Transverse colon (tissue), 4 donors: Measurements from ENCODE around the gene ZHX3.

Source experiments
- CTCF ChIP-seq, 5 experiments: fragments of 200-600 bp in 3 of 5; fragments of 450-650 bp in 2 of 5; sonication (generic) in 3 of 5; IDR thresholded peaks; 1 replicate in 2 of 5; 2 replicates in 3 of 5; pipeline ENCODE4 v1.5.1; 2016 to 2017; ENCODE audit warnings: antibody characterized with exemption in 5 of 5, inconsistent platforms in 3 of 5, mild to moderate bottlenecking in 2 of 5, moderate library complexity in 1 of 5
- EP300 ChIP-seq: sonication (generic); formaldehyde crosslinking; IDR thresholded peaks from one replicate; pipeline ENCODE4 v1.6.1; 2017; ENCODE audit warnings: antibody characterized with exemption, low read depth
- POLR2A ChIP-seq: fragments of 450-650 bp; IDR thresholded peaks from one replicate; pipeline ENCODE4 v1.6.1; 2016; ENCODE audit warnings: antibody characterized with exemption, mild to moderate bottlenecking, moderate library complexity
- POLR2AphosphoS5 ChIP-seq, 3 donors: sonication (generic); formaldehyde crosslinking; IDR thresholded peaks; one replicate each; pipeline ENCODE4 v1.6.1; 2016; ENCODE audit warnings: antibody characterized with exemption in 3 of 3

GRCh38 chr20:41261790-41262717, 55.5 kb downstream of the ZHX3 start:
- TF ChIP-seq CTCF (IDR thresholded peaks at IDR 0.05) (no peak), POLR2AphosphoS5 (IDR thresholded peaks at IDR 0.05) (no peak), POLR2A (no peak), EP300 (no peak)
